Activated CD4-positive, alpha-beta T cell treated with anti-CD3 and anti-CD28 coated beads, Interleukin-2, amount 10 ng/mL, durations not matched to agents 7 days and 5 days (primary cell): Measurements from ENCODE around the gene KRTAP5-5. TPM values are rescaled to one million over a fixed set of nuclear protein-coding genes. Genes with fewer than 3 reads are reported as not detected.

Experiments used
- CTCF ChIA-PET: fragments of 350-600 bp; sonication (Branson Sonifier 250); formaldehyde crosslinking; loops from one replicate; lab custom pipeline; 2021; ENCODE audit warnings: antibody characterized with exemption; lab: Charles Lee
- POLR2A ChIA-PET: fragments of 350-600 bp; sonication (Branson Sonifier 250); formaldehyde crosslinking; loops from one replicate; lab custom pipeline; 2021; ENCODE audit warnings: antibody characterized with exemption; lab: Charles Lee
- DNase-seq: peaks from one replicate; pipeline ENCODE4 v3.0.0-alpha.2; 2020
- H3K27ac Mint-ChIP-seq: one replicate; pipeline ENCODE4 v1.8.0; 2021; ENCODE audit warnings: mild to moderate bottlenecking, moderate library complexity, mixed read lengths
- H3K27me3 Mint-ChIP-seq: one replicate; pipeline ENCODE4 v1.8.0; 2021; ENCODE audit warnings: mixed read lengths
- H3K36me3 Mint-ChIP-seq: one replicate; pipeline ENCODE4 v1.8.0; 2021; ENCODE audit warnings: low read depth, mixed read lengths
- H3K4me1 Mint-ChIP-seq: one replicate; pipeline ENCODE4 v1.8.0; 2021; ENCODE audit warnings: mixed read lengths
- H3K4me3 Mint-ChIP-seq: one replicate; pipeline ENCODE4 v1.8.0; 2021; ENCODE audit warnings: mild to moderate bottlenecking, moderate library complexity, mixed read lengths
- H3K9me3 Mint-ChIP-seq: one replicate; pipeline ENCODE4 v1.8.0; 2021; ENCODE audit warnings: mixed read lengths
- total RNA-seq, 2 experiments: library from RNA; stranded (reverse); gene quantifications; one replicate each; pipeline ENCODE4 v1.2.3, GENCODE V29; 2021

Gene KRTAP5-5
- total RNA-seq, 2 experiments from 2014 or later: not detected

GRCh38 chr11:1619449-1619848 lies 10.1 kb upstream of the KRTAP5-5 start:
- Mint-ChIP-seq H3K27me3 (peaks cover 7% of the 10 kb centered on the region), H3K4me1 (peaks cover 4% of the 10 kb centered on the region), H3K9me3 (no peaks in the 10 kb centered on the region), H3K27ac (no peak overlapping the region), H3K36me3 (no peaks in the 10 kb centered on the region), H3K4me3 (no peak overlapping the region)
- CTCF ChIA-PET: no interaction called here
- DNase-seq: no peak
- POLR2A ChIA-PET: no interaction called here

GRCh38 chr11:1622086-1622485 lies 7.5 kb upstream of the KRTAP5-5 start, which contains the start of gene KRTAP5-4:
Gene KRTAP5-4, minus strand, starts transcription at chr11:1622138. Its CDS starts 45 bp downstream, at chr11:1622093.
- H3K27me3 Mint-ChIP-seq: peaks cover 5% of the 10 kb centered on the region
- ChIA-PET CTCF (no interaction called here), POLR2A (no interaction called here)
- H3K27ac Mint-ChIP-seq: no peak within 1 kb of the TSS
- no peak within 1 kb of the TSS for H3K4me3 Mint-ChIP-seq
- H3K36me3 Mint-ChIP-seq: no peaks in the 10 kb centered on the region
- peaks cover 4% of the 10 kb centered on the region for H3K4me1 Mint-ChIP-seq
- no peak for DNase-seq
- H3K9me3 Mint-ChIP-seq: no peaks in the 10 kb centered on the region

GRCh38 chr11:1623716-1624115 lies 5.9 kb upstream of the KRTAP5-5 start:
- POLR2A ChIA-PET: no interaction called here

GRCh38 chr11:1624621-1625020 lies 5.0 kb upstream of the KRTAP5-5 start:
- H3K27me3 Mint-ChIP-seq: peaks cover 4% of the 10 kb centered on the region
- ChIA-PET CTCF (interaction anchor here (1.1 kb wide), 1 partner anchor 14 kb away, joined by 3 read pairs; no protein-coding TSS in a partner anchor), POLR2A (no interaction called here)
- no peak overlapping the region for H3K27ac Mint-ChIP-seq
- H3K9me3 Mint-ChIP-seq: no peaks in the 10 kb centered on the region
- no peak for DNase-seq
- H3K4me1 Mint-ChIP-seq: no peaks in the 10 kb centered on the region
- no peaks in the 10 kb centered on the region for H3K36me3 Mint-ChIP-seq
- no peak overlapping the region for H3K4me3 Mint-ChIP-seq

More at GRCh38 chr11:1623716-1624115, 5.9 kb upstream of the KRTAP5-5 start:
- no peaks in the 10 kb centered on the region for H3K9me3 Mint-ChIP-seq
- H3K27me3 Mint-ChIP-seq: peaks cover 2% of the 10 kb centered on the region
- no peaks in the 10 kb centered on the region for H3K36me3 Mint-ChIP-seq
- CTCF ChIA-PET: interaction anchor here (1.1 kb wide), 1 partner anchor 15 kb away, joined by 3 read pairs; no protein-coding TSS in a partner anchor
- H3K27ac Mint-ChIP-seq: no peak overlapping the region
- H3K4me1 Mint-ChIP-seq: peaks cover 4% of the 10 kb centered on the region
- DNase-seq: no peak
- no peak overlapping the region for H3K4me3 Mint-ChIP-seq

GRCh38 chr11:1625541-1625940 lies 4.0 kb upstream of the KRTAP5-5 start:
- ChIA-PET POLR2A (no interaction called here), CTCF (no interaction called here)
- H3K36me3 Mint-ChIP-seq: no peaks in the 10 kb centered on the region
- no peaks in the 10 kb centered on the region for H3K4me1 Mint-ChIP-seq
- DNase-seq: no peak
- peaks cover 7% of the 10 kb centered on the region for H3K27me3 Mint-ChIP-seq
- H3K9me3 Mint-ChIP-seq: no peaks in the 10 kb centered on the region
- H3K4me3 Mint-ChIP-seq: no peak overlapping the region
- no peak overlapping the region for H3K27ac Mint-ChIP-seq

- H3K27me3 Mint-ChIP-seq: peaks cover 17% of the 10 kb centered on the region
- ChIA-PET CTCF (interaction anchor here (0.7 to 1.0 kb wide), 2 partner anchors 11 to 12 kb away, joined by 3 to 4 read pairs; no protein-coding TSS in a partner anchor), POLR2A (no interaction called here)
- H3K27ac Mint-ChIP-seq: no peak overlapping the region
- DNase-seq: peak; percentile 50
- no peaks in the 10 kb centered on the region for H3K36me3 Mint-ChIP-seq
- H3K4me1 Mint-ChIP-seq: no peaks in the 10 kb centered on the region
- H3K4me3 Mint-ChIP-seq: no peak overlapping the region
- no peaks in the 10 kb centered on the region for H3K9me3 Mint-ChIP-seq
Measured at GRCh38 chr11:1628506-1629325, 859 bp upstream of the KRTAP5-5 start.

GRCh38 chr11:1630271-1630670 lies 696 bp downstream of the KRTAP5-5 start:
- Mint-ChIP-seq H3K4me3 (no peak overlapping the region), H3K27ac (no peak overlapping the region), H3K27me3 (peaks cover 15% of the 10 kb centered on the region), H3K9me3 (no peaks in the 10 kb centered on the region), H3K36me3 (no peaks in the 10 kb centered on the region), H3K4me1 (no peaks in the 10 kb centered on the region)
- no peak for DNase-seq
- POLR2A ChIA-PET: interaction anchor here (0.7 kb wide), 1 partner anchor 247 kb away, joined by 3 read pairs; no protein-coding TSS in a partner anchor
- CTCF ChIA-PET: interaction anchor here (1.5 kb wide), 1 partner anchor 23 kb away, joined by 3 read pairs; no protein-coding TSS in a partner anchor

GRCh38 chr11:1631066-1631568 lies 1.5 kb downstream of the KRTAP5-5 start:
- no peaks in the 10 kb centered on the region for H3K4me1 Mint-ChIP-seq
- no peak overlapping the region for H3K4me3 Mint-ChIP-seq
- DNase-seq: no peak
- no peaks in the 10 kb centered on the region for H3K9me3 Mint-ChIP-seq
- no peak overlapping the region for H3K27ac Mint-ChIP-seq
- POLR2A ChIA-PET: no interaction called here
- H3K36me3 Mint-ChIP-seq: no peaks in the 10 kb centered on the region
- H3K27me3 Mint-ChIP-seq: peaks cover 15% of the 10 kb centered on the region
- CTCF ChIA-PET: interaction anchor here (1.5 kb wide), 1 partner anchor 22 kb away, joined by 3 read pairs; no protein-coding TSS in a partner anchor

GRCh38 chr11:1632053-1632714 lies 2.6 kb downstream of the KRTAP5-5 start:
- Mint-ChIP-seq H3K9me3 (no peaks in the 10 kb centered on the region), H3K4me1 (no peaks in the 10 kb centered on the region), H3K4me3 (no peak overlapping the region), H3K27ac (no peak overlapping the region), H3K36me3 (no peaks in the 10 kb centered on the region), H3K27me3 (peaks cover 15% of the 10 kb centered on the region)
- DNase-seq: no peak
- CTCF ChIA-PET: interaction anchor here (1.1 kb wide), 1 partner anchor 21 kb away, joined by 3 read pairs; no protein-coding TSS in a partner anchor
- POLR2A ChIA-PET: interaction anchor here (0.6 kb wide), 1 partner anchor 181 kb away, joined by 3 read pairs; no protein-coding TSS in a partner anchor

GRCh38 chr11:1633864-1634263 lies 4.3 kb downstream of the KRTAP5-5 start:
- no peak for DNase-seq
- ChIA-PET CTCF (no interaction called here), POLR2A (no interaction called here)
- no peaks in the 10 kb centered on the region for H3K36me3 Mint-ChIP-seq
- no peak overlapping the region for H3K27ac Mint-ChIP-seq
- no peaks in the 10 kb centered on the region for H3K4me1 Mint-ChIP-seq
- no peaks in the 10 kb centered on the region for H3K9me3 Mint-ChIP-seq
- H3K4me3 Mint-ChIP-seq: no peak overlapping the region
- H3K27me3 Mint-ChIP-seq: peaks cover 14% of the 10 kb centered on the region

GRCh38 chr11:1636291-1636950 lies 6.8 kb downstream of the KRTAP5-5 start:
- H3K36me3 Mint-ChIP-seq: no peaks in the 10 kb centered on the region
- ChIA-PET POLR2A (no interaction called here), CTCF (no interaction called here)
- H3K4me1 Mint-ChIP-seq: no peaks in the 10 kb centered on the region
- no peak overlapping the region for H3K27ac Mint-ChIP-seq
- H3K9me3 Mint-ChIP-seq: no peaks in the 10 kb centered on the region
- no peak overlapping the region for H3K4me3 Mint-ChIP-seq
- peaks cover 4% of the 10 kb centered on the region for H3K27me3 Mint-ChIP-seq
- no peak for DNase-seq

GRCh38 chr11:1637628-1638027 lies 8.1 kb downstream of the KRTAP5-5 start:
- CTCF ChIA-PET: interaction anchor here (1.9 kb wide), 1 partner anchor 15 kb away, joined by 4 read pairs; no protein-coding TSS in a partner anchor
- no peaks in the 10 kb centered on the region for H3K9me3 Mint-ChIP-seq
- DNase-seq: no peak
- POLR2A ChIA-PET: no interaction called here
- H3K4me1 Mint-ChIP-seq: no peaks in the 10 kb centered on the region
- H3K27ac Mint-ChIP-seq: no peak overlapping the region
- no peaks in the 10 kb centered on the region for H3K36me3 Mint-ChIP-seq
- no peak overlapping the region for H3K4me3 Mint-ChIP-seq
- no peaks in the 10 kb centered on the region for H3K27me3 Mint-ChIP-seq
